ENCODE data around the gene SLC22A5.

The SLC22A5 gene

DNA sequence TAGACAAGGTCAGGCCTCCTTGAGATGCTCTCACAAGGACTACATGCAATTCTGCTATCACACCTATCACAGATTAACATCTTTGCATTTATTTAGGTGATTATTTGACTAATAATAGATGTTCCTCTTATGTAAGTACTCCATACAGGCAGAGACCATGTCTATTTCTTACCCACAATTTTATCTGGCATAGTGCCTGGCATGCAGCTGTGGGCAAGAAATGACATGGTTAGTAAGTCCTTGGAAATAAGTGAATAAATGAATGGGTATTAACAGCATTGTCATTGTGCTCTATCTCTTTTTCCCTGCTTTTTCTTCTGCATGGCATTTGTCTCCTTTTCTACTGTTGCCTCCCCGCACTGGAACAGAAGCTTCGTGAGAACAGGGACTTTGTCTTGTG lies 49.4 kb downstream of the SLC22A5 start:
- 0 out of 2 replicates have a peak, but pooled peaks cover 13% of the 10 kb centered on the region for H3K4me1 ChIP-seq (ENCODE audit: insufficient read depth, low read length)

GRCh38 chr5:132419502-132420468 lies 50.3 kb downstream of the SLC22A5 start:
- Histone ChIP-seq H3K9ac (ENCODE audit: low read depth, low read length) (no peak overlapping the region), H3K9me3 (ENCODE audit: control insufficient read depth, insufficient read depth, low read length) (no peaks in the 10 kb centered on the region), H3K36me3 (ENCODE audit: insufficient read depth, low read length) (no peaks in the 10 kb centered on the region), H3K4me1 (ENCODE audit: insufficient read depth, low read length) (0 out of 2 replicates have a peak, but pooled peaks cover 13% of the 10 kb centered on the region)

More for the DNA sequence above, 49.4 kb downstream of the SLC22A5 start:
- no peak overlapping the region for H3K9ac ChIP-seq (ENCODE audit: low read depth, low read length)
- no peaks in the 10 kb centered on the region for H3K36me3 ChIP-seq (ENCODE audit: insufficient read depth, low read length)
- no peaks in the 10 kb centered on the region for H3K9me3 ChIP-seq (ENCODE audit: control insufficient read depth, insufficient read depth, low read length)

DNA sequence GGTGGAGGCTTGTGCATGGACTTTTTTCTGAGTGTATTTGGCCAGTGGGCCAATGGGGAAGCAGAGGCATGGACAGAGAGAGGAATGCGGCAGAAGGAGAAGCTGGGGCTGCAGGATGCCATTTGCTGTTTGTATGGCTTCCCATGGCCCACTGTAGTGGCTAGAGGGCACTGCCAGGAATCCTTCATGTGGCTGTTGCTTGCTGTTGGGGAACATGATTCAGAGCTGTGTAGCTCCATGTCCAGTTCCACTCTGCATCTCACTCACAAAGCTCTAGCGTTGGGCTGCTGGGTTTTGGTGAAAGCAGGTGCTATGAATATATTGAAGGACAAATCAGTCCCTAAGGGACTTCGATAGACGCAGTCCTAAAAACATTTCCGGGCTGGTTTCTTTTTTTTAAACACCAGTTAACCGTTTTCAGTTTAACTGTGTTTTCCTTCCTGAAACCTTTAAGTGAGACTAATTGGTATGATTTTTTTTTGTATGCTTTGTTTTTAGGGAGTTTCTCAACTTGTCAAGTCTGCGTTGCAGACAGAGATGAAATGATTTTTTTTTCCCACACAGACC lies 51.3 kb downstream of the SLC22A5 start:
- no peaks in the 10 kb centered on the region for H3K36me3 ChIP-seq (ENCODE audit: insufficient read depth, low read length)
- H3K4me1 ChIP-seq (ENCODE audit: insufficient read depth, low read length), result 0 out of 2 replicates have a peak, but pooled peaks cover 13% of the 10 kb centered on the region
- no peak overlapping the region for H3K9ac ChIP-seq (ENCODE audit: low read depth, low read length)
- H3K9me3 ChIP-seq (ENCODE audit: control insufficient read depth, insufficient read depth, low read length), result no peaks in the 10 kb centered on the region

- Histone ChIP-seq H3K4me1 (ENCODE audit: insufficient read depth, low read length) (peaks cover 15% of the 10 kb centered on the region; the same call in 1 of the 2 replicates), H3K9me3 (ENCODE audit: control insufficient read depth, insufficient read depth, low read length) (no peaks in the 10 kb centered on the region), H3K36me3 (ENCODE audit: insufficient read depth, low read length) (no peaks in the 10 kb centered on the region), H3K9ac (ENCODE audit: low read depth, low read length) (no peak overlapping the region)
Measured at GRCh38 chr5:132421462-132421861, 52.0 kb downstream of the SLC22A5 start.

DNA sequence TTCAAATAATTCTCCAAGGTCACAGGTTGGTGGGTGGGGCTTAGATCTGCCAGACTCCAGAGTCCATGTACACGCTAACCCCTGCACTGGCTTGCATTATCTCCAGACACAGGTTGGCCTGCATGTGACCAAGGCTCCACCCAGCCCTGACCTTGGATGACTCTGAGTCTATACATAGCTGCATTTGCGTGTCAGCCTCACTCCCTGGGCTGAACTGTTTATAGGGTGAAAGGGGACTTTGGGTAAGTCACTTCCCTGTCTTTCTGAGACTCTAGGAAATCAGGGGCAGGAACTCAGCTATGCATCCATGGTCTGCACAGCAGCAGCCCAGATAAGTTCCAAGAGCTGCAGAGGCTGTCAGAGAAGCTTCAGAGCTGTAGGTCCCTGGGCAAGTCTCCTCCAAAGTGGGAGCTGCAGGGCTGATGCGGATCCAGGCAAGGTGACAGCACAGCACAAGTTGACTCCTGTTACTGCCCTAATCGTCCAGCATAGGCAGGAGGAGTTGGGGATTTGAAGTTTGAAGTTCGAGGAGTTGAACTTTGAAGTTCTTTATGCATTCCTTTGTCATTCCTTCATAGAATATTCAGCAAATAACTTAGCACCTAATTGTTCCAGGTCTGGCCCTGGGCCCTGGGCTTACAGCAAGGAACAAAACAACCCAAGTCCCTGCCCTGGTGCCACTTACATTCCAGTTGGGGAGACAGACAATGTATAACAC lies 53.4 kb downstream of the SLC22A5 start:
- no peaks in the 10 kb centered on the region for H3K36me3 ChIP-seq (ENCODE audit: insufficient read depth, low read length)
- H3K9me3 ChIP-seq (ENCODE audit: control insufficient read depth, insufficient read depth, low read length), result no peaks in the 10 kb centered on the region
- peaks cover 26% of the 10 kb centered on the region for H3K4me1 ChIP-seq (ENCODE audit: insufficient read depth, low read length)
- H3K9ac ChIP-seq (ENCODE audit: low read depth, low read length), result no peak overlapping the region

GRCh38 chr5:132423438-132423898 lies 54.0 kb downstream of the SLC22A5 start:
- Histone ChIP-seq H3K9ac (ENCODE audit: low read depth, low read length) (no peak overlapping the region), H3K4me1 (ENCODE audit: insufficient read depth, low read length) (peaks cover 26% of the 10 kb centered on the region), H3K36me3 (ENCODE audit: insufficient read depth, low read length) (no peaks in the 10 kb centered on the region), H3K9me3 (ENCODE audit: control insufficient read depth, insufficient read depth, low read length) (no peaks in the 10 kb centered on the region)

GRCh38 chr5:132424167-132424880 lies 54.8 kb downstream of the SLC22A5 start:
- H3K9ac ChIP-seq (ENCODE audit: low read depth, low read length), result no peak overlapping the region
- H3K9me3 ChIP-seq (ENCODE audit: control insufficient read depth, insufficient read depth, low read length), result no peaks in the 10 kb centered on the region
- H3K36me3 ChIP-seq (ENCODE audit: insufficient read depth, low read length), result no peaks in the 10 kb centered on the region
- peaks cover 28% of the 10 kb centered on the region for H3K4me1 ChIP-seq (ENCODE audit: insufficient read depth, low read length)

- no peaks in the 10 kb centered on the region for H3K9me3 ChIP-seq (ENCODE audit: control insufficient read depth, insufficient read depth, low read length)
- H3K4me1 ChIP-seq (ENCODE audit: insufficient read depth, low read length), result peaks cover 24% of the 10 kb centered on the region
- no peaks in the 10 kb centered on the region for H3K36me3 ChIP-seq (ENCODE audit: insufficient read depth, low read length)
- H3K9ac ChIP-seq (ENCODE audit: low read depth, low read length), result no peak overlapping the region
Measured at GRCh38 chr5:132425009-132425937, 55.8 kb downstream of the SLC22A5 start.

DNA sequence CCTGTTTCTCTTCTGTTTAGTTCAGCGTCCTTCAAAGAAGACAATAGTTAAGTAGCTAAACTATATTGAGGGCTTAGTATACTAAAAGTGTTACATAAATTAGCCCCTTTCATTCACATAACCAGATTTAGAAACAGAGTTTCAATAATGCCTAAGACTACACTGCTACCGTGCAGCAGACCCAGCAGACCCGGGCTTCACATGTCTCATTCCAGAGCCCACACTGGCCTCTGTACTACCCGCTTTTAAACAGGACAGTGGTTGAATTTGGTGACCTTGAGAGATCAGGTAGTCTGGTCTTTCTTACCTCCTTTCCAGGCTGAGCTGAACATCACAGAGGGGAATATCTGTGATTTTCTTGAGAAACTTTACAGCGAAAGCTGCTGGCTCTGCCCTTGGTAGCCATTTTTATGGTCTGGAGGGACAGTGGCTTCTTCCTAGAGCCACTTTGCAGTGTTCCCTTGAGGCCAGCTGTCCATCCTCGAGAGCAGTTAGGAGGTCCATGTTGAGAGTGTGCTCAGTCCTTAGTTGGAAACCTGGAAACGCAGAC lies 56.5 kb downstream of the SLC22A5 start:
- H3K9me3 ChIP-seq (ENCODE audit: control insufficient read depth, insufficient read depth, low read length), result no peaks in the 10 kb centered on the region
- H3K4me1 ChIP-seq (ENCODE audit: insufficient read depth, low read length), result peaks cover 24% of the 10 kb centered on the region
- no peak overlapping the region for H3K9ac ChIP-seq (ENCODE audit: low read depth, low read length)
- H3K36me3 ChIP-seq (ENCODE audit: insufficient read depth, low read length), result no peaks in the 10 kb centered on the region

- Histone ChIP-seq H3K4me1 (ENCODE audit: insufficient read depth, low read length) (peaks cover 24% of the 10 kb centered on the region), H3K9ac (ENCODE audit: low read depth, low read length) (no peak overlapping the region)
Measured at GRCh38 chr5:132426525-132427138, 57.1 kb downstream of the SLC22A5 start.

GRCh38 chr5:132427281-132428146 lies 58.0 kb downstream of the SLC22A5 start:
- no peaks in the 10 kb centered on the region for H3K36me3 ChIP-seq (ENCODE audit: insufficient read depth, low read length)
- no peaks in the 10 kb centered on the region for H3K9me3 ChIP-seq (ENCODE audit: control insufficient read depth, insufficient read depth, low read length)
- H3K9ac ChIP-seq (ENCODE audit: low read depth, low read length), result no peak overlapping the region
- H3K4me1 ChIP-seq (ENCODE audit: insufficient read depth, low read length), result peaks cover 24% of the 10 kb centered on the region

More at GRCh38 chr5:132426525-132427138, 57.1 kb downstream of the SLC22A5 start:
- H3K9me3 ChIP-seq (ENCODE audit: control insufficient read depth, insufficient read depth, low read length), result no peaks in the 10 kb centered on the region
- no peaks in the 10 kb centered on the region for H3K36me3 ChIP-seq (ENCODE audit: insufficient read depth, low read length)

DNA sequence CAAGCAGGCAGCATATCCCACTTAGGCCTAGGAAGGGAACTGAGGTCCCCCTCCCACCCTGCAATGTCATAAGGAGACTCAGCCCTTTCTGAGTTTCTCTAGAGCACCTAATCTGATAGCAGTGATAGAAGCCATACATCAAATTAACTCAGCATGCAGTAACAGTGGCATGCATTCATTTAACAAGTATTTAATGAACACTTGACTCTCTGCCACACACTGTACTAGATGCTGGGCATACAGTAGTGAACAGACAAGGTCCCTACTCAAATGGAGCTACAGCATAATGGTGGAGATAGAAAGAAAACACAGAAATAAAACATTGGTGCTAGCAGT lies 58.6 kb downstream of the SLC22A5 start:
- Histone ChIP-seq H3K36me3 (ENCODE audit: insufficient read depth, low read length) (no peaks in the 10 kb centered on the region), H3K4me1 (ENCODE audit: insufficient read depth, low read length) (peaks cover 20% of the 10 kb centered on the region), H3K9ac (ENCODE audit: low read depth, low read length) (no peak overlapping the region), H3K9me3 (ENCODE audit: control insufficient read depth, insufficient read depth, low read length) (no peaks in the 10 kb centered on the region)
